Measurements from ENCODE around the gene MS4A3. TPM values are rescaled to one million over a fixed set of nuclear protein-coding genes. Genes with fewer than 3 reads are reported as not detected.

Gene MS4A3
- total and polyA plus RNA-seq, 2 of the 4 experiments (the other 2 are of a cell fraction): not detected

DNA sequence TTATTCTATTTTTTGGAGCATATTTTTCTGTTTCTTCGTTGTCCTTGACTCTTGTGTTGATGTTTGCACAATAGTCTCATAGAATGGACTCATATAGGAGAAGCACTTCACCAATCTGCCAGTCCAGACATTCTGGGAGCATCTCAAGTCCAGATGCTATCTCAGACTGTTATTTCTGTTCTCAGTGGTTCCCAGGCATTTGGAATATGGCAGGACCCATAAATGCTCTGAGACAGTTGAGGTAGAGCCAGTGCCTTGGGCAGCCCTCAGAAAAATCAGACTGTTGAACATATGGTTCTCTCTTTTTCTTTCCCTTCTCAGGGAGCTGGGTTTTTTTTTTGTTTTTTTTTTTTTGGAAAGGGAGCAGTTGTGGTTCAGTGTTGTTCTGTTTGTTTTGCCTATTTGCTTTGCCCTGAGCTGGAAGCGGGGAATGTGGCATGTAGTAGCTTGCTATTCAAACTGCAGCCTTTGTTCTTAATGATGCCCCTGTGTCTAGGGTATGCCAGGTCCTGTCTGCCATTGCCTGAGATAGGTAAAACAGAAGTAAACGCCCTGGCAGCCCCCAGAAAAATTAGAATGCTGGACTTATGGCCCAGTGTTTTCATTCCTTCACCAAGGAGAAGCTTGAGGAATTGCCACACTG, 28.3 kb downstream of the MS4A3 start:
- Histone ChIP-seq H4K8ac (ENCODE audit: low read depth in 2 of 2, low read length in 2 of 2) (no peak overlapping the region), H2BK15ac (ENCODE audit: low read depth, low read length) (no peak overlapping the region), H3K27ac (ENCODE audit: insufficient read depth, low read length) (no peak overlapping the region), H3K9ac (ENCODE audit: low read depth, low read length) (no peak overlapping the region), H3K23ac (ENCODE audit: low read depth, low read length) (no peak overlapping the region), H3K14ac (replicated peaks; ENCODE audit: low read depth, low read length) (no peak overlapping the region), H3K36me3 (ENCODE audit: control insufficient read depth, insufficient read depth, low read length) (no peaks in the 10 kb centered on the region), H3K4me2 (ENCODE audit: low read depth, low read length) (no peak overlapping the region), H2AFZ (replicated peaks; ENCODE audit: low read length, poor library complexity) (no peak overlapping the region), H2AK9ac (replicated peaks; ENCODE audit: low read depth, low read length, poor library complexity) (no peak overlapping the region), H3K18ac (ENCODE audit: low read depth, low read length) (no peak overlapping the region), H3K56ac (ENCODE audit: extremely low read depth, insufficient read depth, low read length) (no peak overlapping the region), H3K27me3 (ENCODE audit: control insufficient read depth, insufficient read depth, low read length) (no peaks in the 10 kb centered on the region), H3K9me3 (ENCODE audit: control insufficient read depth, insufficient read depth, low read length) (0 out of 2 replicates have a peak, but pooled peaks cover 2% of the 10 kb centered on the region), H3K79me1 (ENCODE audit: low read depth in 1 of 2, low read length in 2 of 2) (no peaks in the 10 kb centered on the region), H3K9me1 (ENCODE audit: insufficient read depth, low read length) (no peaks in the 10 kb centered on the region), H3K4ac (ENCODE audit: low read depth, low read length) (no peak overlapping the region), H2AK5ac (ENCODE audit: low read depth, low read length) (no peak overlapping the region), H4K91ac (ENCODE audit: insufficient read depth, low read depth, low read length) (no peak overlapping the region), H2BK120ac (ENCODE audit: low read depth, low read length) (no peak overlapping the region), H4K5ac (ENCODE audit: low read depth, low read length) (no peak overlapping the region), H4K20me1 (ENCODE audit: insufficient read depth, low read length) (no peaks in the 10 kb centered on the region), H3K4me3 (ENCODE audit: insufficient read depth, low read depth, low read length) (no peak overlapping the region), H3K4me1 (ENCODE audit: control insufficient read depth, insufficient read depth, low read length) (no peaks in the 10 kb centered on the region), H2BK5ac (ENCODE audit: low read depth, low read length, poor library complexity, severe bottlenecking) (no peak overlapping the region), H2BK20ac (ENCODE audit: low read depth, low read length) (no peak overlapping the region)
- CTCF ChIA-PET: no interaction called here
- no peak for DNase-seq
- POLR2A ChIA-PET (ENCODE audit: unreplicated experiment): no interaction called here
- no TSS peak for BruUV-seq (replicated peaks)
- dilution Hi-C loops (cut with HindIII; ENCODE audit: low sequenced_read_pairs, unreplicated experiment) (no loop called here), in situ Hi-C loops (cut with MboI; ENCODE audit: low sequenced_read_pairs) (no loop called here), intact Hi-C loops (cut with micrococcal nuclease) (no loop called here)
- TF ChIP-seq POLR2A (IDR thresholded peaks at IDR 0.05; ENCODE audit: low read depth, low read length) (no peak), MXI1 (IDR thresholded peaks at IDR 0.05; ENCODE audit: borderline replicate concordance, low read depth, low read length) (no peak), MAFK (IDR thresholded peaks at IDR 0.05; ENCODE audit: low read depth, low read length) (no peak), SMC3 (IDR thresholded peaks at IDR 0.05; ENCODE audit: low read depth, low read length) (no peak), RCOR1 (IDR thresholded peaks at IDR 0.05; ENCODE audit: insufficient replicate concordance, low read length) (no peak), CHD1 (IDR thresholded peaks at IDR 0.05; ENCODE audit: low read depth, low read length) (no peak), RFX5 (IDR thresholded peaks at IDR 0.05; ENCODE audit: low read depth, low read length) (no peak)
- TF ChIP-seq, protein P1, sequence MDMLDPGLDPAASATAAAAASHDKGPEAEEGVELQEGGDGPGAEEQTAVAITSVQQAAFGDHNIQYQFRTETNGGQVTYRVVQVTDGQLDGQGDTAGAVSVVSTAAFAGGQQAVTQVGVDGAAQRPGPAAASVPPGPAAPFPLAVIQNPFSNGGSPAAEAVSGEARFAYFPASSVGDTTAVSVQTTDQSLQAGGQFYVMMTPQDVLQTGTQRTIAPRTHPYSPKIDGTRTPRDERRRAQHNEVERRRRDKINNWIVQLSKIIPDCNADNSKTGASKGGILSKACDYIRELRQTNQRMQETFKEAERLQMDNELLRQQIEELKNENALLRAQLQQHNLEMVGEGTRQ (IDR thresholded peaks at IDR 0.05; ENCODE audit: low read depth, low read length): no peak
- no peak for ATAC-seq (ENCODE audit: low read depth)
- 38% methylated on average over 1 of the region's 3 CpGs; no CpG with 5 or more reads in 1 of the 2 experiments for WGBS, 2 experiments (ENCODE audit: extremely low coverage in 2 of 2, insufficient read length in 1 of 2)
